Transverse colon (tissue), 4 donors: Measurements from ENCODE around the gene CCDC88B. TPM values are rescaled to one million over a fixed set of nuclear protein-coding genes. Genes with fewer than 3 reads are reported as not detected.

Experiments used
- DNase-seq: peaks from one replicate; pipeline ENCODE4 v3.0.0-alpha.2; 2019
- H3K27ac ChIP-seq, 4 donors: fragments of 200-600 bp; sonication (generic); 2 replicates each; pipeline ENCODE4 v1.5.1; 2016 to 2018; ENCODE audit warnings: inconsistent platforms in 4 of 4
- H3K27me3 ChIP-seq: fragments of 200-600 bp; sonication (generic); 2 replicates; pipeline ENCODE4 v1.5.1; 2017; ENCODE audit warnings: inconsistent platforms
- H3K36me3 ChIP-seq, 4 donors: fragments of 200-600 bp; sonication (generic); 2 replicates each; pipeline ENCODE4 v1.5.1; 2017 to 2019; ENCODE audit warnings: inconsistent platforms in 4 of 4
- H3K4me1 ChIP-seq, 4 donors: fragments of 200-600 bp; sonication (generic); 2 replicates each; pipeline ENCODE4 v1.5.1; 2017 to 2020; ENCODE audit warnings: inconsistent platforms in 4 of 4
- H3K4me3 ChIP-seq, 4 donors: fragments of 200-600 bp; sonication (generic); 1 replicate in 1 of 4; 2 replicates in 3 of 4; pipeline versions ENCODE4 v1.5.1 to v1.6.1; 2017 to 2019; ENCODE audit warnings: inconsistent platforms in 4 of 4
- H3K9me3 ChIP-seq, 2 donors: fragments of 200-600 bp; sonication (generic); 2 replicates each; pipeline ENCODE4 v1.5.1; 2017 to 2019; ENCODE audit warnings: inconsistent platforms in 2 of 2
- EP300 ChIP-seq: sonication (generic); formaldehyde crosslinking; IDR thresholded peaks from one replicate; pipeline ENCODE4 v1.6.1; 2017; ENCODE audit warnings: antibody characterized with exemption, low read depth
- POLR2A ChIP-seq: fragments of 450-650 bp; IDR thresholded peaks from one replicate; pipeline ENCODE4 v1.6.1; 2016; ENCODE audit warnings: antibody characterized with exemption, mild to moderate bottlenecking, moderate library complexity
- POLR2AphosphoS5 ChIP-seq, 3 donors: sonication (generic); formaldehyde crosslinking; IDR thresholded peaks; one replicate each; pipeline ENCODE4 v1.6.1; 2016; ENCODE audit warnings: antibody characterized with exemption in 3 of 3
- WGBS, 2 donors: methylation state at CpG; one replicate each; pipeline ENCODE4 v1.1.5; 2018; ENCODE audit warnings: low coverage in 1 of 2; 5-methylcytosine and 5-hydroxymethylcytosine counted together
- in situ Hi-C, 4 donors: fragments of 200-750 bp; cut with MboI; loops; one replicate each; pipeline versions ENCODE4 v1.15.0 to v1.15.1; 2017; ENCODE audit warnings: low sequenced_read_pairs in 3 of 4, low pct_ligation_motif_present in 1 of 4, low pct_unique_long_range_greater_than_20kb in 1 of 4
- intact Hi-C: fragments of 100-400 bp; cut with DNase I; formaldehyde crosslinking; loops from one replicate; pipeline ENCODE4 v1.15.1; 2023; ENCODE audit warnings: low total_unique reads
- total RNA-seq, 4 donors: library from RNA; depleted of rRNA; stranded (reverse); fragments of >200 nt; gene quantifications; one replicate each; pipeline ENCODE4 v1.1.0, GENCODE V29; 2016
- TF ChIP-seq, protein P1 (sequence below), 5 experiments: fragments of 200-600 bp in 3 of 5; fragments of 450-650 bp in 2 of 5; sonication (generic) in 3 of 5; IDR thresholded peaks; 1 replicate in 2 of 5; 2 replicates in 3 of 5; pipeline ENCODE4 v1.5.1; 2016 to 2017; ENCODE audit warnings: antibody characterized with exemption in 5 of 5, inconsistent platforms in 3 of 5, mild to moderate bottlenecking in 2 of 5, moderate library complexity in 1 of 5

Gene CCDC88B
- total RNA-seq, 4 donors from 2014 or later = 24.8 to 203 (median 47.1) TPM

DNA sequence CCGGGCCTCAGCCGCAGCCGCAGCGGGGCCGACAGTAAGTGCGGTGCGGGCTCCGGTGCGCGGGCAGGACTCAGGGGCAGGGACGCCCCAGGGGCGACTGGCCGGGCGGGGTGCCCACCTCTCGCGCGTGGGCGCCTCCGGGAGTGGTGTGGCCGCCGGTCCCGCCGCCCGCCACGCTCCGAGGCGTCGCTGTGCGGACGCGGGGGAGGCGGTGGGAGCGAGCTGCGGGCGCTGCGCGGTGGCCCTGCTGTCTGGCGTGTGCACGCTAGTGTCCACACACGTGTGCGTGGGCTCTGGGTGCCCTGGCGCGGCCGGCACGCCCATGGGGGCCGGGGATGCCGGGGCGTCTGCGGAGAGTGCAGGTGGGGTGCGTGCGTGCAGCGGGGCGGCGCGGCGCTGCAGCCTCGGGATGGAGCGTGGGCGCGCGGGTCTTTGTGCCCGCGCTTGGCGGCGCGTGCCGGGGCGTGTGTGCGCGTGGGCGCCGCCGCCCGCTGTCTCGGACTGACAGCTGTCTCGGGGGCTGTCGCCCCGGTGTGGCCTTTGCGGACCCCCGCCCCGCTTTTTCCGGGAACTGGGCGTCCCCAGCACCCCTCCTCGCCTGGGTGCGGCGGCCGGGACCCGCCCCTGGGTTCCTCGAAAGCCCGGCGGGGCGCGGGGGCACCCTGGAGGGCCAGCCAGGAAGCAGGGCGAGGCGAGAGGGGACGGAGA lies 48.1 kb upstream of the CCDC88B start:
- no peaks in the 10 kb centered on the region for H3K36me3 ChIP-seq
- intact Hi-C loops = no loop called here
- peaks cover 0 to 20% (median 17%) of the 10 kb centered on the region in 4 donors for H3K4me1 ChIP-seq
- 1% methylated on average over 33 of the region's 96 CpGs; no CpG with 5 or more reads in 1 of the 2 donors for WGBS, 2 donors
- in situ Hi-C loops = loop anchor here in 1 of 4 donors (10.0 kb wide), 1 partner anchor 87 kb away; the partner anchor contains the start of gene FERMT3
- H3K4me3 ChIP-seq = peak overlapping the region in 2 of 4 donors; percentile 27 to 43
- no peak overlapping the region for H3K27ac ChIP-seq
- peaks cover 75% of the 10 kb centered on the region for H3K27me3 ChIP-seq
- no peaks in the 10 kb centered on the region for H3K9me3 ChIP-seq
- no peak for DNase-seq
- TF ChIP-seq, protein P1, sequence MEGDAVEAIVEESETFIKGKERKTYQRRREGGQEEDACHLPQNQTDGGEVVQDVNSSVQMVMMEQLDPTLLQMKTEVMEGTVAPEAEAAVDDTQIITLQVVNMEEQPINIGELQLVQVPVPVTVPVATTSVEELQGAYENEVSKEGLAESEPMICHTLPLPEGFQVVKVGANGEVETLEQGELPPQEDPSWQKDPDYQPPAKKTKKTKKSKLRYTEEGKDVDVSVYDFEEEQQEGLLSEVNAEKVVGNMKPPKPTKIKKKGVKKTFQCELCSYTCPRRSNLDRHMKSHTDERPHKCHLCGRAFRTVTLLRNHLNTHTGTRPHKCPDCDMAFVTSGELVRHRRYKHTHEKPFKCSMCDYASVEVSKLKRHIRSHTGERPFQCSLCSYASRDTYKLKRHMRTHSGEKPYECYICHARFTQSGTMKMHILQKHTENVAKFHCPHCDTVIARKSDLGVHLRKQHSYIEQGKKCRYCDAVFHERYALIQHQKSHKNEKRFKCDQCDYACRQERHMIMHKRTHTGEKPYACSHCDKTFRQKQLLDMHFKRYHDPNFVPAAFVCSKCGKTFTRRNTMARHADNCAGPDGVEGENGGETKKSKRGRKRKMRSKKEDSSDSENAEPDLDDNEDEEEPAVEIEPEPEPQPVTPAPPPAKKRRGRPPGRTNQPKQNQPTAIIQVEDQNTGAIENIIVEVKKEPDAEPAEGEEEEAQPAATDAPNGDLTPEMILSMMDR (IDR thresholded peaks at IDR 0.05) = no peak
- TF ChIP-seq EP300 (no peak), POLR2A (no peak), POLR2AphosphoS5 (IDR thresholded peaks at IDR 0.05) (no peak)

DNA sequence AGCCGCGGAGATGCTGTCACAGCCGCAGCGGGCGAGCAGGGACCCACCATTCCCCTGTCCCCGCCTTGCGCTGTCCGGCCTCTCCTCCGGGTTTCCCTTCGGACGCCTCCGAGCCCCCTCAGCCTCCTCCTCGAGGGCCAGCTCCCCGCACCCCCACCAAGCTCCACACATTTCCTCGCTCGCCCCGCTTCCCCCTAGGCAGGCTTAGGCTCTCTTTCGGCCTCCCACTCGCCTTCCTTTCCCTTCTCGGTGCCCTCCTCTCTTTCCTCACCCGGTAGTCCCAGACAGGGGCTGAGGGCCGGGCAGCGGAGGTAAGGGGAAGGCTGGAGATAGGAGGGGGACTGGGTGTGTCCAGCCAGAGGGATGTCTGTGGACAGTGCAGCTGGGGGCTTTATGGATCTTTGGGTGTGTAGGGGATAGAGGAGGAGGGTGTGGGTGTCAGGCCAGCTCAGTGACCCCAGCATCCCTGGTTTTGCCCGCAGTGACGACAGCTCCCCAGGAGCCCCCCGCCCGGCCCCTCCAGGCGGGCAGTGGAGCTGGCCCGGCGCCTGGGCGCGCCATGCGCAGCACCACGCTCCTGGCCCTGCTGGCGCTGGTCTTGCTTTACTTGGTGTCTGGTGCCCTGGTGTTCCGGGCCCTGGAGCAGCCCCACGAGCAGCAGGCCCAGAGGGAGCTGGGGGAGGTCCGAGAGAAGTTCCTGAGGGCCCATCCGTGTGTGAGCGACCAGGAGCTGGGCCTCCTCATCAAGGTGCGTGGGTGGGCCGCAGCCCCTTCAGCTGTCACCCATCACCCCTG lies 47.3 kb upstream of the CCDC88B start:
- in situ Hi-C loops (loop anchor here in 1 of 4 donors (10.0 kb wide), 1 partner anchor 88 kb away; the partner anchor contains the start of gene FERMT3), intact Hi-C loops (no loop called here)
- Histone ChIP-seq H3K9me3 (no peaks in the 10 kb centered on the region), H3K4me1 (peaks cover 0 to 20% (median 17%) of the 10 kb centered on the region in 4 donors), H3K4me3 (peak overlapping the region in 2 of 4 donors; percentile 27 to 43), H3K27me3 (peaks cover 82% of the 10 kb centered on the region), H3K36me3 (no peaks in the 10 kb centered on the region), H3K27ac (no peak overlapping the region)
- 0 to 32% methylated on average over 2 to 36 of the region's 42 CpGs for WGBS, 2 donors
- no peak for TF ChIP-seq EP300
- no peak for TF ChIP-seq POLR2A
- TF ChIP-seq POLR2AphosphoS5 (IDR thresholded peaks at IDR 0.05) = no peak
- TF ChIP-seq, protein P1 (IDR thresholded peaks at IDR 0.05) = no peak
- no peak for DNase-seq

DNA sequence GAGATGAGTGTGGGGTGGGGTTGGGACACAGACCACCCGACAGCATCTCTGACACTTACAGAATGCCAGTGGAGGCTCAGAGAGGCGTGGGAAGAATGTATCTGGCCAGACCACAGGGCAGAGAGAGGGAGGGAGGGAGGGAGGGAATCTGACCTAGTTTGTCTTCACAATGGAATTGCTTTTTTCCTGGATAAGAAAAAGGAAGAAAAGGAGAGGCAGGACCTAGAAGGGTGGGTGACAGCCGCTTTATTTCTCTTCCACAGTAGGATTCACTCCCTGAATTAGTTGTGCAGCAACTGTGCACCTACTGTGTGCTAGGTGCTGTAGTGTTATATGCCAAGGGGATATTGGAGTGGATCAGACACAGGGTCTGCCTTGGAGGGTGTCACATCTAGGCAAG lies 45.2 kb upstream of the CCDC88B start:
- H3K36me3 ChIP-seq = no peaks in the 10 kb centered on the region
- H3K27ac ChIP-seq = no peak overlapping the region
- 50 to 55% methylated on average over 2 to 3 of the region's 3 CpGs for WGBS, 2 donors
- no peaks in the 10 kb centered on the region for H3K9me3 ChIP-seq
- peaks cover 7 to 29% (median 25%) of the 10 kb centered on the region in 4 donors for H3K4me1 ChIP-seq
- TF ChIP-seq POLR2A (no peak), POLR2AphosphoS5 (IDR thresholded peaks at IDR 0.05) (no peak), EP300 (no peak)
- H3K27me3 ChIP-seq = peaks cover 99% of the 10 kb centered on the region
- no peak for DNase-seq
- no peak overlapping the region for H3K4me3 ChIP-seq
- in situ Hi-C loops = loop anchor here in 2 of 4 donors (5.0 to 10.0 kb wide), 2 partner anchors 90 to 92 kb away; partner anchors contain the start of gene FERMT3 (in 1 of the 2)
- intact Hi-C loops = no loop called here

DNA sequence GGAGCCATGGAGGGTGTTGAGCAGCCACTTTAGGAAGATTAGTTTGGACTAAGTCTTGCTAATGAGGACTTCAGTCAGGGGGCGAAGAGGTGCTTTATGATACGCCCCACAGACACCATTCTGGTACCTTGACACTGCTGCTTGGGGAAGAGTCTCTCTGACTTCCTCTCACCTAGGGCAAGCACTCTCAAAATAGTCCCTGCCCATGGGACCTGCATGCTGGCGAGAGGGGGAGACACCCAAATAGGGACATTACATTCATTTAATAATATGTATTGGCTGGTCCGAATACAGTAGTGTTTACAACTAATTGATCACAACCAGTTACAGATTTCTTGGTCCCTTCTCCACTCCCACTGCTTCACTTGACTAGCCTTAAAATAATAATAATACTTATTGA lies 44.2 kb upstream of the CCDC88B start:
- no peak for DNase-seq
- H3K36me3 ChIP-seq = no peaks in the 10 kb centered on the region
- in situ Hi-C loops (loop anchor here in 2 of 4 donors (5.0 to 10.0 kb wide), 2 partner anchors 91 to 93 kb away; partner anchors contain the start of gene FERMT3 (in 1 of the 2)), intact Hi-C loops (no loop called here)
- 93% methylated on average over 4 of the region's 4 CpGs; no CpG with 5 or more reads in 1 of the 2 donors for WGBS, 2 donors
- no peak overlapping the region for H3K27ac ChIP-seq
- peaks cover 99% of the 10 kb centered on the region for H3K27me3 ChIP-seq
- H3K4me1 ChIP-seq = peaks cover 17 to 38% (median 35%) of the 10 kb centered on the region in 4 donors
- no peak overlapping the region for H3K4me3 ChIP-seq
- H3K9me3 ChIP-seq = no peaks in the 10 kb centered on the region
- TF ChIP-seq EP300 (no peak), POLR2A (no peak), POLR2AphosphoS5 (IDR thresholded peaks at IDR 0.05) (no peak)
- TF ChIP-seq, protein P1 (IDR thresholded peaks at IDR 0.05) = no peak
